Thoracic aorta (tissue), 2 donors: ENCODE results near the gene TRABD. TPM values are rescaled to one million over a fixed set of nuclear protein-coding genes. Genes with fewer than 3 reads are reported as not detected.

Experiments
- ATAC-seq: fragments of 150-250 bp; one replicate; pipeline ENCODE4 v1.8.0; 2017; ENCODE audit warnings: low read depth; ENCODE audit not compliant: insufficient number of reproducible peaks, low FRiP score
- DNase-seq: peaks from one replicate; pipeline ENCODE4 v3.0.0-alpha.2; 2020; ENCODE audit warnings: low spot score
- H3K27ac ChIP-seq, 2 donors: fragments of 200-600 bp; sonication (generic); 1 replicate in 1 of 2; 2 replicates in 1 of 2; pipeline ENCODE4 v1.5.1; 2016; ENCODE audit warnings: mild to moderate bottlenecking in 2 of 2, moderate library complexity in 2 of 2
- H3K27me3 ChIP-seq: fragments of 200-600 bp; sonication (generic); replicated peaks from 2 replicates; pipeline ENCODE4 v1.6.0; 2016; ENCODE audit warnings: mild to moderate bottlenecking; ENCODE audit not compliant: insufficient read depth
- H3K36me3 ChIP-seq: fragments of 200-600 bp; sonication (generic); one replicate; pipeline ENCODE4 v1.5.1; 2016
- H3K4me1 ChIP-seq, 2 donors: fragments of 200-600 bp; sonication (generic); 1 replicate in 1 of 2; 2 replicates in 1 of 2; pipeline versions ENCODE4 v1.5.1 to v1.6.0; 2016; ENCODE audit warnings: low read depth in 2 of 2, mild to moderate bottlenecking in 1 of 2; ENCODE audit not compliant: control insufficient read depth in 1 of 2
- H3K4me3 ChIP-seq: fragments of 200-600 bp; sonication (generic); 2 replicates; pipeline ENCODE4 v1.5.1; 2016; ENCODE audit warnings: mild to moderate bottlenecking
- H3K9me3 ChIP-seq: fragments of 200-600 bp; sonication (generic); 2 replicates; pipeline ENCODE4 v1.5.1; 2016
- CTCF ChIP-seq: fragments of 200-600 bp; sonication (generic); IDR thresholded peaks from one replicate; pipeline ENCODE4 v1.5.1; 2019; ENCODE audit warnings: antibody characterized with exemption
- total RNA-seq, 2 donors: library from RNA; depleted of rRNA; stranded (reverse); fragments of >200 nt; gene quantifications; one replicate each; pipeline versions ENCODE4 v1.1.0 to v1.2.3, GENCODE V29; 2016

Gene TRABD
- total RNA-seq, 2 donors from 2014 or later, result 31.7 to 40.6 TPM

GRCh38 chr22:50173311-50173982 lies 12.3 kb upstream of the TRABD start:
- H3K4me3 ChIP-seq, result no peak overlapping the region
- H3K27me3 ChIP-seq, result no peaks in the 10 kb centered on the region
- no peaks in the 10 kb centered on the region for H3K36me3 ChIP-seq
- ATAC-seq, result no peak
- TF ChIP-seq CTCF, result no peak
- no peak for DNase-seq
- peaks cover 3 to 13% of the 10 kb centered on the region in 2 donors for H3K4me1 ChIP-seq
- H3K9me3 ChIP-seq, result no peaks in the 10 kb centered on the region
- no peak overlapping the region for H3K27ac ChIP-seq

- DNase-seq (no peak), ATAC-seq (no peak)
- Histone ChIP-seq H3K36me3 (no peaks in the 10 kb centered on the region), H3K4me1 (peaks cover 3 to 13% of the 10 kb centered on the region in 2 donors), H3K27ac (no peak overlapping the region), H3K4me3 (no peak overlapping the region), H3K9me3 (no peaks in the 10 kb centered on the region), H3K27me3 (no peaks in the 10 kb centered on the region)
- no peak for TF ChIP-seq CTCF
Observed at GRCh38 chr22:50173983-50174355, 11.7 kb upstream of the TRABD start.

GRCh38 chr22:50174382-50175190 lies 11.1 kb upstream of the TRABD start:
- Histone ChIP-seq H3K27me3 (no peaks in the 10 kb centered on the region), H3K4me1 (peaks cover 0 to 8% of the 10 kb centered on the region in 2 donors), H3K9me3 (no peaks in the 10 kb centered on the region), H3K36me3 (no peaks in the 10 kb centered on the region), H3K27ac (no peak overlapping the region), H3K4me3 (no peak overlapping the region)
- ATAC-seq, result no peak
- DNase-seq, result no peak
- TF ChIP-seq CTCF, result no peak

GRCh38 chr22:50175191-50175461 lies 10.6 kb upstream of the TRABD start:
- ATAC-seq (no peak), DNase-seq (no peak)
- Histone ChIP-seq H3K27me3 (no peaks in the 10 kb centered on the region), H3K4me1 (peaks cover 0 to 8% of the 10 kb centered on the region in 2 donors), H3K36me3 (no peaks in the 10 kb centered on the region), H3K27ac (no peak overlapping the region), H3K4me3 (no peak overlapping the region), H3K9me3 (no peaks in the 10 kb centered on the region)
- no peak for TF ChIP-seq CTCF

GRCh38 chr22:50175921-50176849 lies 9.5 kb upstream of the TRABD start:
- no peak overlapping the region for H3K4me3 ChIP-seq
- ATAC-seq (no peak), DNase-seq (no peak)
- no peak overlapping the region for H3K27ac ChIP-seq
- TF ChIP-seq CTCF, result no peak
- H3K4me1 ChIP-seq, result peaks cover 0 to 3% of the 10 kb centered on the region in 2 donors
- no peaks in the 10 kb centered on the region for H3K36me3 ChIP-seq
- no peaks in the 10 kb centered on the region for H3K27me3 ChIP-seq
- no peaks in the 10 kb centered on the region for H3K9me3 ChIP-seq
